DOHH2 (cell line): ENCODE measurements around the gene ARHGAP19.
A peak's percentile ranks its signal among the peaks of the same experiment; 100 is the strongest.

Experiments
- CTCF ChIP-seq: fragments of 200-600 bp; sonication (generic); IDR thresholded peaks from one replicate; pipeline ENCODE4 v1.5.1; 2014; ENCODE audit warnings: antibody characterized with exemption, mild to moderate bottlenecking, low read depth, low read length; ENCODE audit not compliant: poor library complexity, severe bottlenecking
- EZH2phosphoT487 ChIP-seq: fragments of 200-600 bp; sonication (generic); IDR thresholded peaks from 2 replicates; pipeline ENCODE4 v1.6.1; 2017; ENCODE audit warnings: borderline replicate concordance, mild to moderate bottlenecking, antibody characterized with exemption, low read length, moderate library complexity, mixed read lengths

DNA sequence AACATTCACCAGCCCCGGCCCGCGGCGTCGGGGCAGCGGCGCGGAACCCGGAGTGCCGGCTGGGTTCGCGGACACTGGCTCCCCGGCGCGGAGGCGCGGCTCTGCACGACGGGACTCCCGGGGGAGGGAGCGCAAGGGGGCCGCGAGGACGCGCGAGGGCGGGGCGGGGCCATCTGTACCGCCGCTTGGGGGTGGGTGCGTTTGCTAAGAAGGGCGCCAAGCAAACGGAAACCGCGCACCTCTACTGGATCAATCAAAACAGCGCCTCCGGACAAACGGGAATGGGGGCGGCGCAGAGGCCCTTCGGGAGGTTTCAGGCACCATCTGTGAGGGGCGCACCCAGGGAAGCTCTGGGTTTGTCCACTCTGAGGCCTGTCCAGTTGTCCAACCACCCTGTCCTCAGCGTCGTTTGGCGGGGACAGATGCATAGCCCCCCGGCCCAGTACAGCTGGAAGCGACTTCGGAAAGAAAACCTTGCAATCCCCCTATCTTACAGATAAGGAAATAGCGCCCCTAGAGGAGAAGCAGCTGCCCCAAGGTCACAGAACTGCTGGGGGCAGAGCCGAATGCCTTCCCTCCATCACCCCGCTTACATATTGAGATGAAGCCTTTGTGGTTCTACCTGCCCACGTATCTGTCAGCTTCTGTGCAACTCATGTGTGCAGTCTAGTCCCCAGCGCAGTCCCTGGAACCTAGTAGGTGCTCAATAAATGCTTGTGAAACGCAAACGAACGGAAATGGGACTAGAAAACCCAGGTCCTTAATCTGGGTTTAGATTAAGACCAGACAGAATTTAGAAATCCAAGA is 96.0 kb downstream of the ARHGAP19 start:
- TF ChIP-seq CTCF (peak; percentile 89), EZH2phosphoT487 (no peak; the same call in 1 of the 2 replicates)
